Fibroblast of lung (primary cell): Measurements from ENCODE around the gene SERINC4. TPM values are rescaled to one million over a fixed set of nuclear protein-coding genes. Genes with fewer than 3 reads are reported as not detected.
"Not testable (repeated sequence)": the region's sequence is repeated elsewhere in the genome, so short reads cannot be mapped to it uniquely, and the experiment has no call there.

ENCODE experiments used
- DNase-seq, 2 donors: peaks; one replicate each; pipeline versions ENCODE4 v3.0.0 to v3.0.0-alpha.2; 2010; ENCODE audit warnings: low read depth in 2 of 2
- H2AFZ ChIP-seq: 2 replicates; pipeline ENCODE4 v1.5.1; 2012; ENCODE audit warnings: low read length, control low read depth, inconsistent platforms
- H3K27ac ChIP-seq: 2 replicates; pipeline ENCODE4 v1.5.1; 2011; ENCODE audit warnings: low read length, control low read depth; ENCODE audit not compliant: insufficient read depth
- H3K27me3 ChIP-seq: 2 replicates; pipeline ENCODE4 v1.5.1; 2011; ENCODE audit warnings: mild to moderate bottlenecking, low read length; ENCODE audit not compliant: control insufficient read depth, insufficient read depth
- H3K36me3 ChIP-seq: 2 replicates; pipeline ENCODE4 v1.5.1; 2011; ENCODE audit warnings: low read length; ENCODE audit not compliant: control insufficient read depth, insufficient read depth
- H3K4me1 ChIP-seq: 2 replicates; pipeline ENCODE4 v1.5.1; 2011; ENCODE audit warnings: low read length; ENCODE audit not compliant: control insufficient read depth, insufficient read depth; ENCODE audit errors: extremely low read depth
- H3K4me2 ChIP-seq: 2 replicates; pipeline ENCODE4 v1.5.1; 2011; ENCODE audit warnings: low read length, control low read depth; ENCODE audit not compliant: insufficient read depth; ENCODE audit errors: extremely low read depth
- H3K4me3 ChIP-seq, 4 experiments: fragments of 200-600 bp in 1 of 4; sonication (generic) in 1 of 4; replicated peaks in 1 of 4; 2 replicates each; pipeline ENCODE4 v1.5.1; 2011 to 2016; ENCODE audit warnings: low read length in 4 of 4, low read depth in 3 of 4, mild to moderate bottlenecking in 3 of 4, control low read depth in 2 of 4, inconsistent platforms in 1 of 4, mixed read lengths in 1 of 4; ENCODE audit not compliant: insufficient read depth in 1 of 4; ENCODE audit errors: control extremely low read depth in 1 of 4
- H3K79me2 ChIP-seq: 2 replicates; pipeline ENCODE4 v1.5.1; 2012; ENCODE audit warnings: mild to moderate bottlenecking, low read length, inconsistent platforms; ENCODE audit not compliant: control insufficient read depth, insufficient read depth
- H3K9ac ChIP-seq: 2 replicates; pipeline ENCODE4 v1.5.1; 2011; ENCODE audit warnings: mild to moderate bottlenecking, low read length, control low read depth; ENCODE audit not compliant: insufficient read depth
- H3K9me3 ChIP-seq: 2 replicates; pipeline ENCODE4 v1.5.1; 2012; ENCODE audit warnings: low read depth, low read length; ENCODE audit not compliant: control insufficient read depth, insufficient read depth
- H4K20me1 ChIP-seq: 2 replicates; pipeline ENCODE4 v1.5.1; 2011; ENCODE audit warnings: low read length; ENCODE audit not compliant: control insufficient read depth, insufficient read depth; ENCODE audit errors: extremely low read depth
- CTCF ChIP-seq, 2 donors: IDR thresholded peaks in 1 of 2; conservative IDR thresholded peaks in 1 of 2; 1 replicate in 1 of 2; 2 replicates in 1 of 2; pipeline ENCODE4 v1.5.1; 2011 to 2012; ENCODE audit warnings: low read length in 2 of 2, control low read depth in 1 of 2, inconsistent platforms in 1 of 2, low read depth in 1 of 2, mild to moderate bottlenecking in 1 of 2
- EZH2 ChIP-seq: IDR thresholded peaks from 2 replicates; pipeline ENCODE4 v1.5.1; 2012; ENCODE audit warnings: low read length, control low read depth, mild to moderate bottlenecking; ENCODE audit errors: missing control alignments
- polyA plus RNA-seq, 2 donors: library from polyadenylated mRNA; depleted of rRNA in 1 of 2; stranded (reverse) in 1 of 2; unstranded in 1 of 2; fragments of >200 nt; gene quantifications; 2 replicates each; pipeline ENCODE4 v1.2.1, GENCODE V29; 2011 to 2012; ENCODE audit warnings: missing spikeins in 1 of 2
- total RNA-seq: library from RNA; depleted of rRNA; stranded (reverse); fragments of >200 nt; gene quantifications from 2 replicates; pipeline ENCODE4 v1.2.1, GENCODE V29; 2014

Gene SERINC4
- total and polyA plus RNA-seq, 2 donors (not counting 1 experiment from before 2014, with no cell fraction given) = 0.06 to 0.17 TPM

GRCh38 chr15:43749690-43750345 lies 50.2 kb downstream of the SERINC4 start:
- Histone ChIP-seq H3K27ac (no peak overlapping the region), H3K9me3 (no peaks in the 10 kb centered on the region), H3K36me3 (peaks cover 1% of the 10 kb centered on the region), H3K4me1 (no peaks in the 10 kb centered on the region), H3K4me2 (peak overlapping the region; percentile 87), H3K79me2 (peaks cover 76% of the 10 kb centered on the region), H3K4me3 (peak overlapping the region in 3 of 4 experiments; percentile 14 to 28 (median 17)), H2AFZ (no peak overlapping the region), H3K27me3 (no peaks in the 10 kb centered on the region), H4K20me1 (no peaks in the 10 kb centered on the region), H3K9ac (no peak overlapping the region)
- TF ChIP-seq EZH2 (no peak), CTCF (conservative IDR thresholded peaks at IDR 0.05 in 1 of 2, IDR thresholded peaks at IDR 0.05 in 1 of 2; ENCODE audit: low read depth in 1 of 2, low read length in 2 of 2) (no peak)
- no peak for DNase-seq

- Histone ChIP-seq H3K27ac (no peak overlapping the region), H3K4me3 (peak overlapping the region; percentile 62 to 94 (median 82)), H3K4me2 (peak overlapping the region; percentile 44), H2AFZ (no peak overlapping the region), H3K79me2 (peaks cover 67% of the 10 kb centered on the region), H3K9me3 (no peaks in the 10 kb centered on the region), H3K9ac (no peak overlapping the region), H3K27me3 (no peaks in the 10 kb centered on the region), H3K36me3 (peaks cover 1% of the 10 kb centered on the region), H4K20me1 (no peaks in the 10 kb centered on the region), H3K4me1 (no peaks in the 10 kb centered on the region)
- TF ChIP-seq EZH2 = no peak
- TF ChIP-seq CTCF (conservative IDR thresholded peaks at IDR 0.05 in 1 of 2, IDR thresholded peaks at IDR 0.05 in 1 of 2; ENCODE audit: low read depth in 1 of 2, low read length in 2 of 2) = no peak
- DNase-seq = peak; percentile 15 to 36
Observed at GRCh38 chr15:43748376-43748775, 51.6 kb downstream of the SERINC4 start.

GRCh38 chr15:43746903-43747309 lies 53.1 kb downstream of the SERINC4 start:
- Histone ChIP-seq H3K9ac (peak overlapping the region; percentile 97), H3K79me2 (peaks cover 52% of the 10 kb centered on the region), H3K27ac (peak overlapping the region; percentile 96), H3K4me2 (peak overlapping the region; percentile 17), H3K4me3 (peak overlapping the region; percentile 62 to 94 (median 82))
- DNase-seq = peak; percentile 42 to 57
- H3K36me3 ChIP-seq, H3K4me1 ChIP-seq, H4K20me1 ChIP-seq, H2AFZ ChIP-seq, H3K27me3 ChIP-seq, H3K9me3 ChIP-seq: not testable (repeated sequence)

- Histone ChIP-seq H3K4me2 (peak within 1 kb of the TSS; percentile 17), H3K27ac (peak within 1 kb of the TSS; percentile 96), H3K4me3 (peak within 1 kb of the TSS; percentile 62 to 94 (median 82)), H2AFZ (peak within 1 kb of the TSS; percentile 36), H3K9ac (peak within 1 kb of the TSS; percentile 97), H3K79me2 (peaks cover 47% of the 10 kb centered on the region)
- H3K27me3 ChIP-seq, H3K36me3 ChIP-seq, H3K9me3 ChIP-seq, H4K20me1 ChIP-seq, H3K4me1 ChIP-seq: not testable (repeated sequence)
- peak; percentile 86 to 88 for DNase-seq
Observed at GRCh38 chr15:43746245-43746902, 53.6 kb downstream of the SERINC4 start, which contains the start of gene PDIA3. Gene PDIA3, plus strand, starts transcription at chr15:43746438. Its CDS starts 102 bp downstream, at chr15:43746540.
